ENCODE data around the gene CORO2A.

CORO2A gene

DNA sequence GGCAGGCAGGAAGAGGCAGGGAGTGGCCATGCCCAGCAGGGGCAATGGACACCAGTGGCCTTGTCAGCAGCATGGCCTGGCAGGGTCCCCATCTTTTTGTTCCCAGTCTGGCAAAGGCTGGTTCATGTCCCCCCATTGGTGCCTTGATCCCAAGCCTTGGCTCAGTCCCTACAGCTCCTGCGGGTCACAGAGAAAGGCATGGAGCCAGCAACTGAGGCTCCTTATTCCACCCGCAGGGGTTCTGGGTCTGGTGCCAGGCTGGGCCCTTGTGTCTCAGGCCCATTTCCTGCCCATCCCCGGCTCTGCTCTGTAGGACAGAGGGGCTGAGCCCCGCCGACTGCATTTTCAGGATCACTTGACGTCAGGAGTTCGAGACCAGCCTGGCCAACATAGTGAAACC is 87.4 kb downstream of the CORO2A start:
- in situ Hi-C loops (cut with MboI; ENCODE audit: low pct_unique_long_range_greater_than_20kb, low sequenced_read_pairs, unreplicated experiment) = no loop called here
- TF ChIP-seq, protein P1, sequence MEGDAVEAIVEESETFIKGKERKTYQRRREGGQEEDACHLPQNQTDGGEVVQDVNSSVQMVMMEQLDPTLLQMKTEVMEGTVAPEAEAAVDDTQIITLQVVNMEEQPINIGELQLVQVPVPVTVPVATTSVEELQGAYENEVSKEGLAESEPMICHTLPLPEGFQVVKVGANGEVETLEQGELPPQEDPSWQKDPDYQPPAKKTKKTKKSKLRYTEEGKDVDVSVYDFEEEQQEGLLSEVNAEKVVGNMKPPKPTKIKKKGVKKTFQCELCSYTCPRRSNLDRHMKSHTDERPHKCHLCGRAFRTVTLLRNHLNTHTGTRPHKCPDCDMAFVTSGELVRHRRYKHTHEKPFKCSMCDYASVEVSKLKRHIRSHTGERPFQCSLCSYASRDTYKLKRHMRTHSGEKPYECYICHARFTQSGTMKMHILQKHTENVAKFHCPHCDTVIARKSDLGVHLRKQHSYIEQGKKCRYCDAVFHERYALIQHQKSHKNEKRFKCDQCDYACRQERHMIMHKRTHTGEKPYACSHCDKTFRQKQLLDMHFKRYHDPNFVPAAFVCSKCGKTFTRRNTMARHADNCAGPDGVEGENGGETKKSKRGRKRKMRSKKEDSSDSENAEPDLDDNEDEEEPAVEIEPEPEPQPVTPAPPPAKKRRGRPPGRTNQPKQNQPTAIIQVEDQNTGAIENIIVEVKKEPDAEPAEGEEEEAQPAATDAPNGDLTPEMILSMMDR (IDR thresholded peaks at IDR 0.05; ENCODE audit: extremely low read depth, insufficient read depth, missing control alignments) = no peak
- DNase-seq (ENCODE audit: low spot score) = no peak

DNA sequence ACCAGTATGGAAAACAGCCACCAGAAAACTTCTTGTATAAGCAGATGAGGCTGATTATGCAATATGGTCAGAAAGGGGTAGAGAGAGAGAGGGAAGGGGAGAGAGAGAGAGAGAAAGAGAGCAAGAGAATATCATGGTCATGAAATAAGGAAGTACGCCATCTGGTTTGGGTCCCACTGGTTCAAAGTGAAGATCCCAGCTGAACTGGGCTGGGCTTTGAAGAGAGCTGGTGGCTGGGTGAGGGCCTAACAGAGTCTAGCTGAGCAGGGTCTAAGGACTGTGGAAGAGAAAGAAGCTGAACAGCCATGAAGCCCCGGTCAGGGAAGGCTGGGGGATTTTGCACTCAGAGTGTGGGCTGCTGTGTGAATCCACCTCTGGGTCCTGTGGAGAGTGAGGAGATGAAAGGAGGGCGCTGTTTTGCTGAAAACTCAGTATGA is 88.0 kb downstream of the CORO2A start:
- DNase-seq (ENCODE audit: low spot score) = no peak
- in situ Hi-C loops (cut with MboI; ENCODE audit: low pct_unique_long_range_greater_than_20kb, low sequenced_read_pairs, unreplicated experiment) = no loop called here
- TF ChIP-seq, protein P1 (IDR thresholded peaks at IDR 0.05; ENCODE audit: extremely low read depth, insufficient read depth, missing control alignments) = no peak

DNA sequence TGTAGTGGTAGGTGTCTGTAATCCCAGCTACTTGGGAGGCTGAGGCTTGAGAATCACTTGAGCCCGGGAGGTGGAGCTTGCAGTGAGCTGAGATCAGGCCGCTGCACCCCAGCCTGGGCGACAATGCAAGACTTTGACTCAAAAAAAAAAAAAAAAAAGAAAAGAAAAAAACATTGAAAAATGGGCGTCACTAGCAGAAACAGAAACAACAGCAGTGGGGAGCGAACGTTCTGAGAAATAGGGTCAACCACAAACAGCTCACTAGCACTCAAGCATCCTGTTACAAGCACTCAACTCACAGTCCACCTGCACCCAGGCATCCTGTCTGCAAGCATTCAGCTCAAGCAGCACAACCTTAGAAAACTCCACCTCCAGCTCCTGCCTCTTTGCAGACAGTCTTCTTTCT is 90.6 kb downstream of the CORO2A start:
- in situ Hi-C loops (cut with MboI; ENCODE audit: low pct_unique_long_range_greater_than_20kb, low sequenced_read_pairs, unreplicated experiment) = no loop called here
- peak; percentile 83 for DNase-seq (ENCODE audit: low spot score)

DNA sequence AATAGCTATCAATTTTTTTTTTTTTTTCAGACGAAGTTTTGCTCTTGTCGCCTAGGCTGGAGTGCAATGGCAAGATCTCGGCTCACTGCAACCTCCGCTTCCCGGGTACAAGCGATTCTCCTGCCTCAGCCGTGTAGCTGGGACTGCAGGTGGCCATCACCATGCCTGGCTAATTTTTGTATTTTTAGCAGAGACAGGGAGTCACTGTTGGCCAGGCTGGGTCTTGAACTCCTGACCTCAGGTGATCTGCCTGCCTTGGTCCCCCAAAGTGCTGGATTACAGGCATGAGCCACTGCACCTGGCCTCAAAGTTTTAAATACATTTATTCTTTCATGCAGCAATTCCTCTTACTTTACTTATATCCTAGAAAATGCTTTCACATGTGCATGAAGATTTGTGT is 91.0 kb downstream of the CORO2A start:
- TF ChIP-seq, protein P1 (IDR thresholded peaks at IDR 0.05; ENCODE audit: extremely low read depth, insufficient read depth, missing control alignments) = no peak
- DNase-seq (ENCODE audit: low spot score) = no peak
- in situ Hi-C loops (cut with MboI; ENCODE audit: low pct_unique_long_range_greater_than_20kb, low sequenced_read_pairs, unreplicated experiment) = no loop called here

More for the DNA sequence above, 90.6 kb downstream of the CORO2A start:
- TF ChIP-seq, protein P1 (IDR thresholded peaks at IDR 0.05; ENCODE audit: extremely low read depth, insufficient read depth, missing control alignments) = no peak

DNA sequence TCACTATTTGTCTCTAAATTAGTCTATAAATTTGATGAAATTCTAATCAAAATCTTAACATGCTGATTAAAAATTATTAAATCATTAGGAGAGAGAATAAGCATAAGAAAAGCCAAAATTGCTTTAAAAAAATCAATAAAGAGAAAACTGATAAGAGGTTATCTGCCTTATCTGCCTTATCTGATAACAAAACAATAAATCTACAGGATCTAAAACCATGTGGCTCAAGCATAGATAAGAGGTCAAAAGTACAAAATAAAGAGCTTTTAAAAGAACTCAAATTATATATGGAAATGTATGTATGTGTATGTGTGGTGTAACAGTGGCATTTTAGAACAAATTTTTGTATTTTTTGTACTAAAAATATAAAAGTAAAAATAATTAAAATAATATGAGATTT is 92.0 kb downstream of the CORO2A start:
- DNase-seq (ENCODE audit: low spot score) = no peak
- TF ChIP-seq, protein P1 (IDR thresholded peaks at IDR 0.05; ENCODE audit: extremely low read depth, insufficient read depth, missing control alignments) = no peak
- in situ Hi-C loops (cut with MboI; ENCODE audit: low pct_unique_long_range_greater_than_20kb, low sequenced_read_pairs, unreplicated experiment) = no loop called here

DNA sequence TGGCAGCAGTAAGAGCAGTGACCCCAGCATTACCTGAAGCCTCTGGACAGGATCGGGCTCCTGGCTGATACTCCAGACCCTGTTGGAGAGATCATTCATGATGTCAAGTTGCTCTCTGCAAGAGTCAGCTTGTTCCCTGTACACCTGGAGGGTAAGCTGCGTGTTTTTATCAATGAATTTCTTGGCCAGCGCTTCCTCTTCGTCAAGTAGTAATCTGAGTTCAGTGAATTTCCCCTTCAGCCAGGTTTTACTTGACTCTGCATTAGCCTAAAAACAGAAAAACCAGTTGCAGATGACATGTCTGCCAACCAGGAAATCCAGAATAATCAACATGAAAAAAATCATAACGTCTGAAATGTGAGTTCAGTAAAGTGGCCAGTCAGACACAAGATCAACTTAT is 92.5 kb downstream of the CORO2A start:
- TF ChIP-seq, protein P1 (IDR thresholded peaks at IDR 0.05; ENCODE audit: extremely low read depth, insufficient read depth, missing control alignments) = no peak
- in situ Hi-C loops (cut with MboI; ENCODE audit: low pct_unique_long_range_greater_than_20kb, low sequenced_read_pairs, unreplicated experiment) = no loop called here
- DNase-seq (ENCODE audit: low spot score) = no peak

DNA sequence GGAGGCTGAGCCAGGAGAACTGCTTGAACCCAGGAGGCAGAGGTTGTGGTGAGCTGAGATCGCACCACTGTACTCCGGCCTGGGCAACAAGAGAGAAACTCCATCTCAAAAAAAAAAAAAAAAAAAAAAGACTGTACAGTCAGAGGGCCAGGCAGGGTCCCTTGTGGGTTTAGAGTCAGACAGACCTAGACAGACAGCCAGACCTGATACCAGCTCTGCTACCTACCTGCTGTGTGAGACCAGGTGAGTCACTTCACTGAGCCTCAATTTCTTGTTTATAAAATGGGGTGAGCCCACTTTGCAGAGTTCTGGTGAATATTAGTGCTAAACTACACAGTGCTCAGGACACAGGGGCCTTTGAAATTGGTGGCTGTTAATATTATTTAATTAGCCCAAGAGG is 93.1 kb downstream of the CORO2A start:
- in situ Hi-C loops (cut with MboI; ENCODE audit: low pct_unique_long_range_greater_than_20kb, low sequenced_read_pairs, unreplicated experiment) = no loop called here

More for the DNA sequence above, 93.1 kb downstream of the CORO2A start:
- TF ChIP-seq, protein P1 (IDR thresholded peaks at IDR 0.05; ENCODE audit: extremely low read depth, insufficient read depth, missing control alignments) = no peak
- DNase-seq (ENCODE audit: low spot score) = no peak
